SH-SY5Y (cell line): ENCODE measurements around the gene RCHY1.

Source experiments
- GATA2 ChIP-seq: IDR thresholded peaks from 2 replicates; pipeline ENCODE4 v1.6.1; 2011; ENCODE audit warnings: mild to moderate bottlenecking, low read depth, low read length
- GATA3 ChIP-seq: IDR thresholded peaks from 2 replicates; pipeline ENCODE4 v1.6.1; 2011; ENCODE audit warnings: low read depth, mild to moderate bottlenecking, low read length, moderate library complexity

The RCHY1 gene

GRCh38 chr4:75470738-75471137 is 43.5 kb downstream of the RCHY1 start:
- TF ChIP-seq GATA2 (no peak), GATA3 (no peak)

DNA sequence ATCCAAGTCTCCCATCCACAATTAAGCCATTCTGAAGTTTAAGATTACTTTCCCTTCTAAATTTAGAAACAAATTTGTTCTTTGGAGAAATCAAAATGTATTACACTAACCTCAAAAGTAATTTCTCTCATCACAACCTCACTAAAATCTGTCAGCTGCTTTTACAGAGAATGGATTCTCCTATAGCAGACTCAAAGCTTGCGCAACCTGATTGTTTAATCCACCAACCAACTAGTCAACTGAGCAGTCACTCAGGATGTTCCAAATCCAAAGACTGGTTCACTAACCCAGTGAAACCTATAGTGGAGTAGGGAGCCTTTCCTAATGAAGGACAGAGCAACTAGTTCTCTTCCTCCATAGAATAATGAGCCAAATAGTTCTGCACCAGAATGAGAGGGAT is 44.3 kb downstream of the RCHY1 start:
- TF ChIP-seq GATA2 (no peak), GATA3 (no peak)

DNA sequence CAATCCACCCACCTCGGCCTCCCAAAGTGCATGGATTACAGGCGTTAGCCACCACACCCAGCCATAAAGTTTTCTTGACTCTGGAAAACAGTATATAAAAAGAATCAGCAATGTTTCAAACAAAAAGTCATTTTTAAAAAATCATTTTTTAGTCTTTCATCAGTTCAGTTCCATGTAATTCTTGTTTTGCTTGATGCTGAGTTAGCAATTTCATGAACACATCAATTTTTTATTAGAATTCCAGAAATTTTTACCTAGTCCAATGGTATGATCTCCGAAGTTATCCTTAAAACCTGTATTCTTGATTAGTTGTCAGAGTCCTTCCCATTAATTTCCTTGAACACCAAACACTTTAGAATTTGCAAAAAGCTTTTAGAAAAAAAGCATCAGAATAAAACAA is 56.8 kb downstream of the RCHY1 start:
- no peak for TF ChIP-seq GATA2
- TF ChIP-seq GATA3: no peak

- TF ChIP-seq GATA2: no peak
- TF ChIP-seq GATA3: no peak
Observed at GRCh38 chr4:75434105-75434504, 80.1 kb downstream of the RCHY1 start.

GRCh38 chr4:75432683-75433082 is 81.5 kb downstream of the RCHY1 start:
- TF ChIP-seq GATA2 (no peak), GATA3 (no peak)

DNA sequence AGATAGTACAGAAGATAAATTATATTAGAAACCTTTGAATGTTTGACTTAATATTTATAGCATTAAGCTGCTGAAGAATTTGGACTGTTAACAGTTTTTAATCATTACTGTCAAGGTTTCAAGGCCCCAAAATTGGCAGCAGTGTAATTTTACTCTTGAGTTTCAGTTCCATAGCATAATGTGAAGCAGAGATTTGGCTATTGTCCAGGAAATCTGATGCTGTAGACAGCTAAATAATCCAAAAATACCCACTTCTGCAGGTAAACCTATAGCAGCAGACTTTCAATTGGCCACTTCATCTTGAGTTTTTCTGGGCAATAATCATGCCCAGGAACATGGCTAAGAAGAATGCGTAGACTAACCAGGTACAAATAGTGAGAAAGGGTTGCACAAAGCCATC is 85.0 kb downstream of the RCHY1 start:
- no peak for TF ChIP-seq GATA2
